ENCODE results near the gene NKPD1.
"Not testable (repeated sequence)": the region's sequence is repeated elsewhere in the genome, so short reads cannot be mapped to it uniquely, and the experiment has no call there.

The NKPD1 gene

GRCh38 chr19:45139286-45140143 is 21.3 kb downstream of the NKPD1 start:
- DNase-seq, result no peak

GRCh38 chr19:45138303-45138751 is 22.5 kb downstream of the NKPD1 start:
- DNase-seq, result no peak

- no peak for DNase-seq
Measured at GRCh38 chr19:45137179-45137761, 23.5 kb downstream of the NKPD1 start.

GRCh38 chr19:45136507-45137178 is 24.1 kb downstream of the NKPD1 start:
- DNase-seq, result no peak

GRCh38 chr19:45135176-45135885 is 25.5 kb downstream of the NKPD1 start:
- no peak for DNase-seq

GRCh38 chr19:45133661-45134060 is 27.1 kb downstream of the NKPD1 start:
- DNase-seq, result no peak

- DNase-seq, result no peak
Measured at GRCh38 chr19:45130888-45131615, 29.7 kb downstream of the NKPD1 start.

- no peak for DNase-seq
Measured at GRCh38 chr19:45130236-45130635, 30.5 kb downstream of the NKPD1 start.

- DNase-seq, result no peak
Measured at GRCh38 chr19:45128806-45129205, 32.0 kb downstream of the NKPD1 start.

- no peak for DNase-seq
Measured at GRCh38 chr19:45128146-45128545, 32.6 kb downstream of the NKPD1 start.

- no peak for DNase-seq
Measured at GRCh38 chr19:45126654-45127053, 34.1 kb downstream of the NKPD1 start.

- no peak for DNase-seq
Measured at GRCh38 chr19:45125975-45126493, 34.7 kb downstream of the NKPD1 start.

GRCh38 chr19:45125360-45125759 is 35.4 kb downstream of the NKPD1 start:
- DNase-seq, result no peak

GRCh38 chr19:45124021-45124420 is 36.8 kb downstream of the NKPD1 start:
- no peak for DNase-seq

GRCh38 chr19:45123440-45123850 is 37.3 kb downstream of the NKPD1 start:
- no peak for DNase-seq

- no peak for DNase-seq
Measured at GRCh38 chr19:45122832-45123231, 38.0 kb downstream of the NKPD1 start.

GRCh38 chr19:45121827-45122345 is 38.9 kb downstream of the NKPD1 start:
- DNase-seq, result no peak

- DNase-seq, result no peak
Measured at GRCh38 chr19:45119582-45119981, 41.2 kb downstream of the NKPD1 start.

GRCh38 chr19:45118591-45119355 is 42.0 kb downstream of the NKPD1 start:
- not testable (repeated sequence) for DNase-seq

GRCh38 chr19:45118106-45118505 is 42.7 kb downstream of the NKPD1 start:
- no peak for DNase-seq

GRCh38 chr19:45117671-45118070 is 43.1 kb downstream of the NKPD1 start:
- DNase-seq, result no peak

Measured in activated gamma-delta T cell (primary cell).